ENCODE results near the gene C1D. TPM values are rescaled to one million over a fixed set of nuclear protein-coding genes. Genes with fewer than 3 reads are reported as not detected.

C1D gene
- total and polyA plus RNA-seq, 2 donors (not counting 3 experiments of a cell fraction or from before 2014, with no cell fraction given): 11.4 to 14.0 TPM

- TF ChIP-seq FOS (IDR thresholded peaks at IDR 0.05; ENCODE audit: borderline replicate concordance, insufficient read depth, low read length) (no peak), MYC (IDR thresholded peaks at IDR 0.05; ENCODE audit: low read depth, low read length) (no peak), POLR2AphosphoS5 (IDR thresholded peaks at IDR 0.05; ENCODE audit: insufficient read depth, low read depth, low read length) (no peak), EZH2 (IDR thresholded peaks at IDR 0.05; ENCODE audit: borderline replicate concordance, low read depth, low read length, severe bottlenecking) (no peak), CTCF (IDR thresholded peaks at IDR 0.05; ENCODE audit: extremely low read depth in 1 of 2, insufficient read depth in 1 of 2, low read depth in 1 of 2, low read length in 2 of 2) (no peak), POLR2A (IDR thresholded peaks at IDR 0.05; ENCODE audit: low read depth, low read length) (no peak)
- ChIA-PET POLR2A (no interaction called here), CTCF (no interaction called here)
- Histone ChIP-seq H3K9ac (replicated peaks; ENCODE audit: extremely low read depth, insufficient read depth, low read length) (no peak overlapping the region), H3K4me3 (replicated peaks in 1 of 3; ENCODE audit: insufficient read depth in 1 of 3, low read depth in 1 of 3, low read length in 3 of 3) (no peak overlapping the region), H2AFZ (ENCODE audit: low read depth, low read length) (no peak overlapping the region), H3K79me2 (ENCODE audit: control insufficient read depth, insufficient read depth, low read length) (peaks cover 91% of the 10 kb centered on the region), H3K4me2 (ENCODE audit: insufficient read depth, low read length) (no peak overlapping the region), H3K9me3 (replicated peaks; ENCODE audit: control insufficient read depth, insufficient read depth, low read length) (no peaks in the 10 kb centered on the region), H3K4me1 (ENCODE audit: control insufficient read depth, extremely low read depth, insufficient read depth, low read length) (peaks cover 10% of the 10 kb centered on the region), H3K36me3 (ENCODE audit: control insufficient read depth in 2 of 2, extremely low read depth in 1 of 2, insufficient read depth in 2 of 2, low read length in 2 of 2) (no peaks in the 10 kb centered on the region), H4K20me1 (replicated peaks; ENCODE audit: control insufficient read depth, extremely low read depth, insufficient read depth, low read length) (peaks cover 8% of the 10 kb centered on the region), H3K9me1 (replicated peaks; ENCODE audit: control insufficient read depth, extremely low read depth, insufficient read depth, low read length) (no peaks in the 10 kb centered on the region), H3K27me3 (ENCODE audit: control insufficient read depth in 2 of 2, insufficient read depth in 2 of 2, low read length in 2 of 2) (no peaks in the 10 kb centered on the region), H3K27ac (ENCODE audit: insufficient read depth, low read depth, low read length) (no peak overlapping the region)
- dilution Hi-C loops (cut with MboI; ENCODE audit: extremely low pct_ligation_motif_present, low sequenced_read_pairs): no loop called here
- no TSS peak for BruUV-seq (replicated peaks)
- intact Hi-C loops (cut with micrococcal nuclease): no loop called here
- DNase-seq (ENCODE audit: low read depth, low spot score) (no peak), FAIRE-seq (no peak)
Measured at GRCh38 chr2:68057658-68058396, 5.0 kb downstream of the C1D start.
